GM12878 (cell line): ENCODE data around the gene FAM217B. TPM values are rescaled to one million over a fixed set of nuclear protein-coding genes. Genes with fewer than 3 reads are reported as not detected.

Experiments used
- ATAC-seq: fragments of 200-7000 bp; cut with Tn5 transposase; 3 replicates; pipeline ENCODE4 v1.9.1; 2020; ENCODE audit warnings: mild to moderate bottlenecking, moderate library complexity
- BruUV-seq: library from RNA; stranded (reverse); fragments of 400-500 nt; replicated peaks from 2 replicates; lab custom pipeline; 2021; lab: Mats Ljungman, UMichigan
- CTCF ChIA-PET: fragments of 300-600 bp; sonication (Branson Sonifier 250); formaldehyde crosslinking; extraction: SDS; loops from one replicate; lab custom pipeline; 2021; ENCODE audit warnings: inconsistent platforms; lab: Yijun Ruan, JAX
- POLR2A ChIA-PET: fragments of 350-600 bp; formaldehyde crosslinking; extraction: SDS; loops from one replicate; lab custom pipeline; 2021; ENCODE audit warnings: inconsistent platforms; lab: Charles Lee
- RAD21 ChIA-PET: fragments of 300-600 bp; sonication (Branson Sonifier 250); formaldehyde crosslinking; loops from one replicate; lab custom pipeline; 2023; ENCODE audit warnings: antibody characterized with exemption; ENCODE audit not compliant: unreplicated experiment; lab: Charles Lee
- SMC1A ChIA-PET: fragments of 300-600 bp; sonication (Branson Sonifier 250); formaldehyde crosslinking; loops from one replicate; lab custom pipeline; 2023; ENCODE audit not compliant: unreplicated experiment, uncharacterized antibody; lab: Charles Lee
- DNase-seq: peaks from one replicate; pipeline ENCODE4 v3.0.0-alpha.2; 2011; ENCODE audit warnings: low read depth, low spot score
- FAIRE-seq: peaks from 3 replicates; lab custom pipeline; 2011; peaks lifted over from hg19 to GRCh38; lab: Jason Lieb, UNC
- H2AFZ ChIP-seq: 2 replicates; pipeline ENCODE4 v1.6.0; 2011; ENCODE audit warnings: low read depth, low read length, control low read depth; ENCODE audit not compliant: control insufficient read depth
- H3K27ac ChIP-seq: 2 replicates; pipeline ENCODE4 v1.5.1; 2011; ENCODE audit warnings: control low read depth; ENCODE audit not compliant: control insufficient read depth, insufficient read depth
- H3K27me3 ChIP-seq, 2 experiments: replicated peaks in 1 of 2; 2 replicates each; pipeline versions ENCODE4 v1.6.0 to v1.6.1; 2011; ENCODE audit warnings: low read length in 1 of 2; ENCODE audit not compliant: control insufficient read depth in 2 of 2, insufficient read depth in 2 of 2
- H3K36me3 ChIP-seq, 2 experiments: 2 replicates each; pipeline ENCODE4 v1.5.1; 2011; ENCODE audit warnings: low read length in 1 of 2; ENCODE audit not compliant: control insufficient read depth in 2 of 2, insufficient read depth in 2 of 2
- H3K4me1 ChIP-seq: 2 replicates; pipeline ENCODE4 v1.6.1; 2011; ENCODE audit warnings: mild to moderate bottlenecking, low read length, moderate library complexity, mixed read lengths; ENCODE audit not compliant: control insufficient read depth, insufficient read depth
- H3K4me2 ChIP-seq: 2 replicates; pipeline ENCODE4 v1.6.0; 2011; ENCODE audit warnings: control low read depth; ENCODE audit not compliant: control insufficient read depth, insufficient read depth
- H3K4me3 ChIP-seq: fragments of 200-600 bp; sonication (generic); 2 replicates; pipeline ENCODE4 v1.5.1; 2016
- H3K79me2 ChIP-seq: 2 replicates; pipeline ENCODE4 v1.6.0; 2011; ENCODE audit warnings: low read length; ENCODE audit not compliant: control insufficient read depth, insufficient read depth
- H3K9ac ChIP-seq: 2 replicates; pipeline ENCODE4 v1.8.0; 2011; ENCODE audit warnings: low read length, control low read depth, mixed read lengths; ENCODE audit not compliant: control insufficient read depth, insufficient read depth
- H3K9me3 ChIP-seq: replicated peaks from 3 replicates; pipeline ENCODE4 v1.5.1; 2011; ENCODE audit warnings: mild to moderate bottlenecking, low read length; ENCODE audit not compliant: control insufficient read depth, insufficient read depth
- H4K20me1 ChIP-seq: 2 replicates; pipeline ENCODE4 v1.6.0; 2011; ENCODE audit not compliant: control insufficient read depth, insufficient read depth
- BMI1 ChIP-seq: fragments of 450-650 bp; IDR thresholded peaks from 2 replicates; pipeline ENCODE4 v1.6.1; 2016; ENCODE audit warnings: mild to moderate bottlenecking, moderate library complexity, borderline replicate concordance
- CREB1 ChIP-seq: IDR thresholded peaks from 2 replicates; pipeline ENCODE4 v1.6.1; 2012; ENCODE audit warnings: low read depth, mild to moderate bottlenecking, inconsistent platforms
- GABPA ChIP-seq: IDR thresholded peaks from 2 replicates; pipeline ENCODE4 v1.6.1; 2014; ENCODE audit warnings: antibody characterized with exemption, low read depth, mild to moderate bottlenecking, inconsistent platforms
- JUNB ChIP-seq: IDR thresholded peaks from 2 replicates; pipeline ENCODE4 v1.6.1; 2016; ENCODE audit warnings: antibody characterized with exemption, mild to moderate bottlenecking
- NBN ChIP-seq: fragments of 450-650 bp; IDR thresholded peaks from 2 replicates; pipeline ENCODE4 v1.6.1; 2016
- PAX8 ChIP-seq: fragments of 450-650 bp; IDR thresholded peaks from 2 replicates; pipeline ENCODE4 v1.6.1; 2017; ENCODE audit warnings: mild to moderate bottlenecking, moderate library complexity
- RBBP5 ChIP-seq: fragments of 200-600 bp; sonication (generic); conservative IDR thresholded peaks from 2 replicates; pipeline ENCODE4 v1.6.1; 2016
- TARDBP ChIP-seq: IDR thresholded peaks from 2 replicates; pipeline ENCODE4 v1.6.1; 2016; ENCODE audit warnings: borderline replicate concordance
- TCF3 ChIP-seq: IDR thresholded peaks from 2 replicates; pipeline ENCODE4 v1.6.1; 2012; ENCODE audit warnings: low read depth, mild to moderate bottlenecking, low read length, borderline replicate concordance; ENCODE audit not compliant: insufficient read depth
- ZZZ3 ChIP-seq: IDR thresholded peaks from 2 replicates; pipeline ENCODE4 v1.6.1; 2011; ENCODE audit warnings: low read depth; ENCODE audit not compliant: control insufficient read depth, insufficient read length
- WGBS: methylation state at CpG from one replicate; pipeline ENCODE4 v1.1.6; 2016; ENCODE audit warnings: low lambda C conversion rate; ENCODE audit not compliant: insufficient replicate concordance, insufficient coverage; ENCODE audit errors: missing lambda C conversion rate; 5-methylcytosine and 5-hydroxymethylcytosine counted together
- in situ Hi-C: fragments of 300-500 bp; cut with MboI; formaldehyde crosslinking; loops from 9 replicates; pipeline ENCODE4 v1.14.3; 2018; ENCODE audit warnings: mixed read lengths
- intact Hi-C: fragments of 100-400 bp; cut with micrococcal nuclease; formaldehyde crosslinking; loops from one replicate; pipeline ENCODE4 v1.14.2; 2022; ENCODE audit not compliant: unreplicated experiment
- polyA plus RNA-seq, 11 experiments: library from polyadenylated mRNA; depleted of rRNA in 4 of 11; unstranded in 6 of 11; stranded (reverse) in 5 of 11; fragments of >200 nt; fragmentation: Nextera tagmentation in 4 of 11; fragmentation: Illumina TruSeq in 1 of 11; extraction: Ambion mirVana in 4 of 11; extraction: Trizol in 1 of 11; gene quantifications; 1 replicate in 1 of 11; 2 replicates in 10 of 11; pipeline versions ENCODE4 v1.2.1 to v1.2.3, GENCODE V29; 2011 to 2016; ENCODE audit warnings: inconsistent platforms in 2 of 11, missing spikeins in 2 of 11, low read depth in 1 of 11
- total RNA-seq, 4 experiments: library from RNA; depleted of rRNA in 3 of 4; stranded (reverse); fragments of >200 nt in 3 of 4; fragmentation: Illumina TruSeq in 1 of 4; extraction: Trizol in 1 of 4; gene quantifications; 2 replicates each; pipeline versions ENCODE4 v1.2.1 to v1.2.3, GENCODE V29; 2013 to 2021
- TF ChIP-seq, protein P1 (sequence below): fragments of 450-650 bp; IDR thresholded peaks from 2 replicates; pipeline ENCODE4 v1.6.1; 2018; ENCODE audit warnings: mild to moderate bottlenecking, low read depth, moderate library complexity; ENCODE audit not compliant: partially characterized antibody
- TF ChIP-seq, protein P2 (sequence below): fragments of 450-650 bp; formaldehyde crosslinking; IDR thresholded peaks from 2 replicates; pipeline ENCODE4 v1.5.0; 2022; ENCODE audit warnings: mild to moderate bottlenecking, missing genetic modification characterization
- TF ChIP-seq, protein P3 (sequence below): fragments of 450-650 bp; formaldehyde crosslinking; IDR thresholded peaks from 2 replicates; pipeline ENCODE4 v1.4.0; 2020; ENCODE audit warnings: mild to moderate bottlenecking, moderate library complexity

Gene FAM217B
- total and polyA plus RNA-seq, 10 of the 15 experiments (the other 5 are each of a cell fraction or from before 2014, with no cell fraction given) = 6.3 to 18.3 (median 10.6) TPM

DNA sequence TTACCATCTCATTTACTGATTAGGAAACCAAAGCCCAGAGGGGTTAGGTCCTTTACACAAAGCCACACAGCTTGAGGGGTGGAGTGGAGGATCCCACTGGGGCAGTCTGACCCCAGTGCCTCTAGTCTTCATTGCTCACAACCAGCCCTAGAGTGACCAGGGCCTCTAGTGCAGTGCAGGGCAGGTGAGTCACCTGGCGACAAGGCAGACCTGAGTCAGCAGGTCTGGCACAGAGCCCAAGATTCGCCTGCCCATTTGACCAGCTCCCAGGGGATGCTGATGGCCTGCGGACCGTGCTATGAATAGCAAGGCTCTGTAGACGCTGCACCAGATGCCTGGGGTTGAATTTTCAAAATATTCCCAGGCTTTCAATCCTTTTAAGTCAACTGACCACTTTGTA lies 48.0 kb downstream of the FAM217B start:
- ChIA-PET RAD21 (no interaction called here), CTCF (interaction anchor here (0.6 kb wide), 1 partner anchor 584 kb away, joined by 3 read pairs; no protein-coding TSS in a partner anchor), POLR2A (no interaction called here), SMC1A (interaction anchor here (0.7 kb wide), 1 partner anchor 94 kb away, joined by 3 read pairs; no protein-coding TSS in a partner anchor)
- no peaks in the 10 kb centered on the region for H3K36me3 ChIP-seq
- intact Hi-C loops (no loop called here), in situ Hi-C loops (no loop called here)
- no peak overlapping the region for H3K4me3 ChIP-seq
- no peak overlapping the region for H2AFZ ChIP-seq
- no peak overlapping the region for H3K4me2 ChIP-seq
- no peak for FAIRE-seq
- no TSS peak for BruUV-seq
- 20% methylated on average over 5 of the region's 5 CpGs for WGBS
- H3K9me3 ChIP-seq = no peaks in the 10 kb centered on the region
- H3K27me3 ChIP-seq = no peaks in the 10 kb centered on the region
- no peaks in the 10 kb centered on the region for H4K20me1 ChIP-seq
- H3K4me1 ChIP-seq = no peaks in the 10 kb centered on the region
- ATAC-seq = no peak
- no peak for DNase-seq
- H3K79me2 ChIP-seq = no peaks in the 10 kb centered on the region
- H3K27ac ChIP-seq = no peak overlapping the region
- H3K9ac ChIP-seq = no peak overlapping the region
- TF ChIP-seq, protein P1, sequence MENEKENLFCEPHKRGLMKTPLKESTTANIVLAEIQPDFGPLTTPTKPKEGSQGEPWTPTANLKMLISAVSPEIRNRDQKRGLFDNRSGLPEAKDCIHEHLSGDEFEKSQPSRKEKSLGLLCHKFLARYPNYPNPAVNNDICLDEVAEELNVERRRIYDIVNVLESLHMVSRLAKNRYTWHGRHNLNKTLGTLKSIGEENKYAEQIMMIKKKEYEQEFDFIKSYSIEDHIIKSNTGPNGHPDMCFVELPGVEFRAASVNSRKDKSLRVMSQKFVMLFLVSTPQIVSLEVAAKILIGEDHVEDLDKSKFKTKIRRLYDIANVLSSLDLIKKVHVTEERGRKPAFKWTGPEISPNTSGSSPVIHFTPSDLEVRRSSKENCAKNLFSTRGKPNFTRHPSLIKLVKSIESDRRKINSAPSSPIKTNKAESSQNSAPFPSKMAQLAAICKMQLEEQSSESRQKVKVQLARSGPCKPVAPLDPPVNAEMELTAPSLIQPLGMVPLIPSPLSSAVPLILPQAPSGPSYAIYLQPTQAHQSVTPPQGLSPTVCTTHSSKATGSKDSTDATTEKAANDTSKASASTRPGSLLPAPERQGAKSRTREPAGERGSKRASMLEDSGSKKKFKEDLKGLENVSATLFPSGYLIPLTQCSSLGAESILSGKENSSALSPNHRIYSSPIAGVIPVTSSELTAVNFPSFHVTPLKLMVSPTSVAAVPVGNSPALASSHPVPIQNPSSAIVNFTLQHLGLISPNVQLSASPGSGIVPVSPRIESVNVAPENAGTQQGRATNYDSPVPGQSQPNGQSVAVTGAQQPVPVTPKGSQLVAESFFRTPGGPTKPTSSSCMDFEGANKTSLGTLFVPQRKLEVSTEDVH = no peak
- TF ChIP-seq, protein P2, sequence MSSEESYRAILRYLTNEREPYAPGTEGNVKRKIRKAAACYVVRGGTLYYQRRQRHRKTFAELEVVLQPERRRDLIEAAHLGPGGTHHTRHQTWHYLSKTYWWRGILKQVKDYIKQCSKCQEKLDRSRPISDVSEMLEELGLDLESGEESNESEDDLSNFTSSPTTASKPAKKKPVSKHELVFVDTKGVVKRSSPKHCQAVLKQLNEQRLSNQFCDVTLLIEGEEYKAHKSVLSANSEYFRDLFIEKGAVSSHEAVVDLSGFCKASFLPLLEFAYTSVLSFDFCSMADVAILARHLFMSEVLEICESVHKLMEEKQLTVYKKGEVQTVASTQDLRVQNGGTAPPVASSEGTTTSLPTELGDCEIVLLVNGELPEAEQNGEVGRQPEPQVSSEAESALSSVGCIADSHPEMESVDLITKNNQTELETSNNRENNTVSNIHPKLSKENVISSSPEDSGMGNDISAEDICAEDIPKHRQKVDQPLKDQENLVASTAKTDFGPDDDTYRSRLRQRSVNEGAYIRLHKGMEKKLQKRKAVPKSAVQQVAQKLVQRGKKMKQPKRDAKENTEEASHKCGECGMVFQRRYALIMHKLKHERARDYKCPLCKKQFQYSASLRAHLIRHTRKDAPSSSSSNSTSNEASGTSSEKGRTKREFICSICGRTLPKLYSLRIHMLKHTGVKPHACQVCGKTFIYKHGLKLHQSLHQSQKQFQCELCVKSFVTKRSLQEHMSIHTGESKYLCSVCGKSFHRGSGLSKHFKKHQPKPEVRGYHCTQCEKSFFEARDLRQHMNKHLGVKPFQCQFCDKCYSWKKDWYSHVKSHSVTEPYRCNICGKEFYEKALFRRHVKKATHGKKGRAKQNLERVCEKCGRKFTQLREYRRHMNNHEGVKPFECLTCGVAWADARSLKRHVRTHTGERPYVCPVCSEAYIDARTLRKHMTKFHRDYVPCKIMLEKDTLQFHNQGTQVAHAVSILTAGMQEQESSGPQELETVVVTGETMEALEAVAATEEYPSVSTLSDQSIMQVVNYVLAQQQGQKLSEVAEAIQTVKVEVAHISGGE (CRISPR knock-in tag) = no peak
- TF ChIP-seq ZZZ3 (no peak), TARDBP (no peak), RBBP5 (no peak), JUNB (no peak), PAX8 (no peak), BMI1 (no peak), CREB1 (no peak), GABPA (no peak), TCF3 (no peak), NBN (no peak)
- TF ChIP-seq, protein P3, sequence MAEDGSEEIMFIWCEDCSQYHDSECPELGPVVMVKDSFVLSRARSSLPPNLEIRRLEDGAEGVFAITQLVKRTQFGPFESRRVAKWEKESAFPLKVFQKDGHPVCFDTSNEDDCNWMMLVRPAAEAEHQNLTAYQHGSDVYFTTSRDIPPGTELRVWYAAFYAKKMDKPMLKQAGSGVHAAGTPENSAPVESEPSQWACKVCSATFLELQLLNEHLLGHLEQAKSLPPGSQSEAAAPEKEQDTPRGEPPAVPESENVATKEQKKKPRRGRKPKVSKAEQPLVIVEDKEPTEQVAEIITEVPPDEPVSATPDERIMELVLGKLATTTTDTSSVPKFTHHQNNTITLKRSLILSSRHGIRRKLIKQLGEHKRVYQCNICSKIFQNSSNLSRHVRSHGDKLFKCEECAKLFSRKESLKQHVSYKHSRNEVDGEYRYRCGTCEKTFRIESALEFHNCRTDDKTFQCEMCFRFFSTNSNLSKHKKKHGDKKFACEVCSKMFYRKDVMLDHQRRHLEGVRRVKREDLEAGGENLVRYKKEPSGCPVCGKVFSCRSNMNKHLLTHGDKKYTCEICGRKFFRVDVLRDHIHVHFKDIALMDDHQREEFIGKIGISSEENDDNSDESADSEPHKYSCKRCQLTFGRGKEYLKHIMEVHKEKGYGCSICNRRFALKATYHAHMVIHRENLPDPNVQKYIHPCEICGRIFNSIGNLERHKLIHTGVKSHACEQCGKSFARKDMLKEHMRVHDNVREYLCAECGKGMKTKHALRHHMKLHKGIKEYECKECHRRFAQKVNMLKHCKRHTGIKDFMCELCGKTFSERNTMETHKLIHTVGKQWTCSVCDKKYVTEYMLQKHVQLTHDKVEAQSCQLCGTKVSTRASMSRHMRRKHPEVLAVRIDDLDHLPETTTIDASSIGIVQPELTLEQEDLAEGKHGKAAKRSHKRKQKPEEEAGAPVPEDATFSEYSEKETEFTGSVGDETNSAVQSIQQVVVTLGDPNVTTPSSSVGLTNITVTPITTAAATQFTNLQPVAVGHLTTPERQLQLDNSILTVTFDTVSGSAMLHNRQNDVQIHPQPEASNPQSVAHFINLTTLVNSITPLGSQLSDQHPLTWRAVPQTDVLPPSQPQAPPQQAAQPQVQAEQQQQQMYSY (CRISPR knock-in tag) = no peak
